ENCODE results near the gene NPY4R. TPM values are rescaled to one million over a fixed set of nuclear protein-coding genes. Genes with fewer than 3 reads are reported as not detected.
"Not testable (repeated sequence)": the region's sequence is repeated elsewhere in the genome, so short reads cannot be mapped to it uniquely, and the experiment has no call there.

The NPY4R gene
- polyA plus RNA-seq, 3 donors = not detected

GRCh38 chr10:46418283-46418682 is 47.5 kb downstream of the NPY4R start:
- H3K9me3 Mint-ChIP-seq; H3K4me2 ChIP-seq (replicated peaks; ENCODE audit: extremely low read depth, low read length, poor library complexity, severe bottlenecking); H3K4me3 Mint-ChIP-seq; H3K4me3 ChIP-seq (replicated peaks in 1 of 3; ENCODE audit: low read depth in 2 of 3, low read length in 3 of 3); DNase-seq; H3K27ac ChIP-seq (ENCODE audit: low read depth in 1 of 2, low read length in 2 of 2); H3K4me1 ChIP-seq (ENCODE audit: control insufficient read depth in 1 of 2, insufficient read depth in 2 of 2, low read length in 2 of 2); H2AFZ ChIP-seq (ENCODE audit: insufficient read depth, low read depth, low read length, poor library complexity, severe bottlenecking); H4K20me1 ChIP-seq (ENCODE audit: insufficient read depth, low read length); H3K79me2 ChIP-seq (ENCODE audit: insufficient read depth, low read length); H3K9ac ChIP-seq (ENCODE audit: insufficient read depth, low read length, poor library complexity, severe bottlenecking); H3K9me3 ChIP-seq (replicated peaks in 1 of 2; ENCODE audit: control insufficient read depth in 1 of 2, insufficient read depth in 1 of 2, low read length in 2 of 2); H3K36me3 Mint-ChIP-seq; H3K4me1 Mint-ChIP-seq; H3K27me3 Mint-ChIP-seq (ENCODE audit: low read depth in 3 of 3); H3K36me3 ChIP-seq (replicated peaks in 1 of 2; ENCODE audit: control insufficient read depth in 1 of 2, insufficient read depth in 2 of 2, low read length in 2 of 2); H3K27me3 ChIP-seq (ENCODE audit: control insufficient read depth in 2 of 2, insufficient read depth in 2 of 2, low read length in 2 of 2); H3K27ac Mint-ChIP-seq; intact Hi-C loops (cut with micrococcal nuclease): not testable (repeated sequence)
- WGBS (ENCODE audit: insufficient coverage) = no CpG with 5 or more reads among the region's 7 CpGs

- H3K36me3 ChIP-seq (replicated peaks in 1 of 2; ENCODE audit: control insufficient read depth in 1 of 2, insufficient read depth in 2 of 2, low read length in 2 of 2); H3K9me3 ChIP-seq (replicated peaks in 1 of 2; ENCODE audit: control insufficient read depth in 1 of 2, insufficient read depth in 1 of 2, low read length in 2 of 2); H3K4me1 Mint-ChIP-seq; H3K4me3 ChIP-seq (replicated peaks in 1 of 3; ENCODE audit: low read depth in 2 of 3, low read length in 3 of 3); H2AFZ ChIP-seq (ENCODE audit: insufficient read depth, low read depth, low read length, poor library complexity, severe bottlenecking); H3K27me3 ChIP-seq (ENCODE audit: control insufficient read depth in 2 of 2, insufficient read depth in 2 of 2, low read length in 2 of 2); H3K36me3 Mint-ChIP-seq; H3K9ac ChIP-seq (ENCODE audit: insufficient read depth, low read length, poor library complexity, severe bottlenecking); DNase-seq; H3K4me2 ChIP-seq (replicated peaks; ENCODE audit: extremely low read depth, low read length, poor library complexity, severe bottlenecking); H3K79me2 ChIP-seq (ENCODE audit: insufficient read depth, low read length); H3K27ac Mint-ChIP-seq; H4K20me1 ChIP-seq (ENCODE audit: insufficient read depth, low read length); H3K9me3 Mint-ChIP-seq; H3K4me1 ChIP-seq (ENCODE audit: control insufficient read depth in 1 of 2, insufficient read depth in 2 of 2, low read length in 2 of 2); H3K27me3 Mint-ChIP-seq (ENCODE audit: low read depth in 3 of 3); H3K27ac ChIP-seq (ENCODE audit: low read depth in 1 of 2, low read length in 2 of 2); intact Hi-C loops (cut with micrococcal nuclease); H3K4me3 Mint-ChIP-seq: not testable (repeated sequence)
- 100% methylated on average over 1 of the region's 6 CpGs for whole genome bisulfite sequencing (ENCODE audit: insufficient coverage)
Observed at GRCh38 chr10:46415291-46415690, 50.5 kb downstream of the NPY4R start.

DNA sequence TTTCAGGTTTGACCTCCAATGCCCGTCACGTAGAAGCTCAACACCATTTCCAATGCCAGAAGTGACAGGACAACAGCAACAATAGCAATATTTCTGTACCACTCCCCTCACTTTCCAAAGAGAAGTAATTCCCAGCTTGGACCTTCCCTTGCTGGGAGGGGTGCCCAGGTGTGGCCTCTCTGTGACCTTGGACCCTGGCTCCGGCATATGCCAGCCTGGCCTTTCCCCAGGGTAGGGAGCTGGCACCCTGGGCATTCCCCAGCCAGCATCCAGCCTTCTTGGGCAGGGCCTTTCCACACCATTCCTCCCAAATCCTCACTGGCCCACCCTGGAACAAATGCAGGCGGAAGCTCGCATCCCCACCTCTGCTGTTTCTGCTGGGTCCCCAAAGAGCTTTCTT is 53.1 kb downstream of the NPY4R start:
- H3K79me2 ChIP-seq (ENCODE audit: insufficient read depth, low read length); H3K36me3 Mint-ChIP-seq; H3K9ac ChIP-seq (ENCODE audit: insufficient read depth, low read length, poor library complexity, severe bottlenecking); H3K4me3 Mint-ChIP-seq; H3K27me3 ChIP-seq (ENCODE audit: control insufficient read depth in 2 of 2, insufficient read depth in 2 of 2, low read length in 2 of 2); DNase-seq; H3K27ac ChIP-seq (ENCODE audit: low read depth in 1 of 2, low read length in 2 of 2); intact Hi-C loops (cut with micrococcal nuclease); H2AFZ ChIP-seq (ENCODE audit: insufficient read depth, low read depth, low read length, poor library complexity, severe bottlenecking); H3K4me2 ChIP-seq (replicated peaks; ENCODE audit: extremely low read depth, low read length, poor library complexity, severe bottlenecking); H3K4me1 ChIP-seq (ENCODE audit: control insufficient read depth in 1 of 2, insufficient read depth in 2 of 2, low read length in 2 of 2); H3K27ac Mint-ChIP-seq; H3K9me3 ChIP-seq (replicated peaks in 1 of 2; ENCODE audit: control insufficient read depth in 1 of 2, insufficient read depth in 1 of 2, low read length in 2 of 2); H3K4me1 Mint-ChIP-seq; H3K36me3 ChIP-seq (replicated peaks in 1 of 2; ENCODE audit: control insufficient read depth in 1 of 2, insufficient read depth in 2 of 2, low read length in 2 of 2); H3K9me3 Mint-ChIP-seq; H3K27me3 Mint-ChIP-seq (ENCODE audit: low read depth in 3 of 3); H3K4me3 ChIP-seq (replicated peaks in 1 of 3; ENCODE audit: low read depth in 2 of 3, low read length in 3 of 3); H4K20me1 ChIP-seq (ENCODE audit: insufficient read depth, low read length): not testable (repeated sequence)
- no CpG with 5 or more reads among the region's 5 CpGs for WGBS (ENCODE audit: insufficient coverage)

DNA sequence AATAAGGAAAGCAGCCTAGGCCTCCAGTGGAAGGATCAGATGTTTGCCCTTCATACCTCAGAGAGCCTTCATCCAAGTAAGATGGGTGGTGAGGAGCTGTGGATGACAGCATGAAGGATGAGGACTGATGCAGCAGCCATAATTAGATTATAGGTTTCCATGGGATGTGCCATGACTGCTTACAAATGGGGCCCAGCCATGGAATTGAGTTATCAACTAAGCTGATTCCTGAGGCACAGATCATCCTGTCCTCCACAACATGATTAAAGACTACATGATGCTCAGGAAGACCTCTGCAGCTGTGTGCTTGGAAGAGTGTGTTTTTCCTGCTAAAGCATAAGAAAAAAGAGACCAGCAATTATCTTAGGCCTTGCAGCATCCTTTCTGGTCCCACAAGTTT is 54.6 kb downstream of the NPY4R start:
- H3K27me3 Mint-ChIP-seq (ENCODE audit: low read depth in 3 of 3); H3K27me3 ChIP-seq (ENCODE audit: control insufficient read depth in 2 of 2, insufficient read depth in 2 of 2, low read length in 2 of 2); H2AFZ ChIP-seq (ENCODE audit: insufficient read depth, low read depth, low read length, poor library complexity, severe bottlenecking); H3K27ac ChIP-seq (ENCODE audit: low read depth in 1 of 2, low read length in 2 of 2); H3K4me1 Mint-ChIP-seq; H4K20me1 ChIP-seq (ENCODE audit: insufficient read depth, low read length); intact Hi-C loops (cut with micrococcal nuclease); H3K4me3 Mint-ChIP-seq; H3K36me3 Mint-ChIP-seq; H3K4me3 ChIP-seq (replicated peaks in 1 of 3; ENCODE audit: low read depth in 2 of 3, low read length in 3 of 3); H3K9ac ChIP-seq (ENCODE audit: insufficient read depth, low read length, poor library complexity, severe bottlenecking); H3K27ac Mint-ChIP-seq; H3K4me2 ChIP-seq (replicated peaks; ENCODE audit: extremely low read depth, low read length, poor library complexity, severe bottlenecking); H3K36me3 ChIP-seq (replicated peaks in 1 of 2; ENCODE audit: control insufficient read depth in 1 of 2, insufficient read depth in 2 of 2, low read length in 2 of 2); H3K4me1 ChIP-seq (ENCODE audit: control insufficient read depth in 1 of 2, insufficient read depth in 2 of 2, low read length in 2 of 2); H3K9me3 Mint-ChIP-seq; DNase-seq; H3K9me3 ChIP-seq (replicated peaks in 1 of 2; ENCODE audit: control insufficient read depth in 1 of 2, insufficient read depth in 1 of 2, low read length in 2 of 2); H3K79me2 ChIP-seq (ENCODE audit: insufficient read depth, low read length): not testable (repeated sequence)
